GM19099 (cell line): Measurements from ENCODE around the gene PTPRD.

Source experiments
- POLR2A ChIP-seq: IDR thresholded peaks from 3 replicates; pipeline ENCODE4 v1.6.1; 2011; ENCODE audit warnings: low read depth; ENCODE audit not compliant: insufficient read length; ENCODE audit errors: extremely low read depth

The PTPRD gene

GRCh38 chr9:8282535-8282934, 2330.3 kb downstream of the PTPRD start:
- TF ChIP-seq POLR2A: no peak

GRCh38 chr9:8280811-8281210, 2332.0 kb downstream of the PTPRD start:
- TF ChIP-seq POLR2A: no peak

GRCh38 chr9:8278048-8278447, 2334.8 kb downstream of the PTPRD start:
- TF ChIP-seq POLR2A: no peak

DNA sequence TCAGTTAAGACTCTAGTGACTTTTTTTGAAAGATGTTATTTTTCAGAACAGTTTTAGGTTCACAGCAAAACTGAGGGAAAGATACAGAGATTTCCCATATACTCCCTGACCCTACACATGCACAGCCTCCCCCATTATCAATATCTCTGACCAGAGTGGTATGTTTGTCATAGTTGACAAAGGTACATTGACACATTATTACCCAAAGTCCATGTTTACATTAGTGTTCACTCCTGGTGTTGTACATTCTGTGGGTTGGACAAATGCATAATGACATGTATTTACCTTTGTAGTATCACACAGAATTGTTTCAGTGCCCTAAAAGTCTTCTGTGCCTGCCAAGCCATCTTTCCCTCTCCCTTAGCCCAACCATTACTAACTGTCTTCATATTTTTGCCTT, 2342.6 kb downstream of the PTPRD start:
- no peak for TF ChIP-seq POLR2A

GRCh38 chr9:8268881-8269280, 2343.9 kb downstream of the PTPRD start:
- no peak for TF ChIP-seq POLR2A

GRCh38 chr9:8268216-8268878, 2344.5 kb downstream of the PTPRD start:
- TF ChIP-seq POLR2A: no peak

GRCh38 chr9:8267636-8268035, 2345.2 kb downstream of the PTPRD start:
- TF ChIP-seq POLR2A: no peak

- TF ChIP-seq POLR2A: no peak
Observed at GRCh38 chr9:8266861-8267260, 2345.9 kb downstream of the PTPRD start.

- TF ChIP-seq POLR2A: no peak
Observed at GRCh38 chr9:8265281-8265680, 2347.5 kb downstream of the PTPRD start.
